HG03575 (cell line): ENCODE measurements around the gene CHPF.

ENCODE experiments used
- ATAC-seq: cut with Tn5 transposase; IDR thresholded peaks from one replicate; pipeline ENCODE4 v1.9.1; 2021; ENCODE audit not compliant: unreplicated experiment, insufficient number of reproducible peaks, low FRiP score; ENCODE audit errors: extremely low read depth

Gene CHPF

GRCh38 chr2:219556413-219556812 is 12.8 kb upstream of the CHPF start:
- ATAC-seq, result no peak

GRCh38 chr2:219555956-219556355 is 12.3 kb upstream of the CHPF start:
- ATAC-seq, result no peak

GRCh38 chr2:219554350-219554749 is 10.7 kb upstream of the CHPF start:
- ATAC-seq, result no peak

GRCh38 chr2:219553463-219553963 is 9.9 kb upstream of the CHPF start:
- ATAC-seq, result no peak

- ATAC-seq, result no peak
Observed at GRCh38 chr2:219553168-219553417, 9.5 kb upstream of the CHPF start.

GRCh38 chr2:219552382-219553167 is 9.0 kb upstream of the CHPF start:
- peak; percentile 51 for ATAC-seq

- no peak for ATAC-seq
Observed at GRCh38 chr2:219551441-219552381, 8.1 kb upstream of the CHPF start.

GRCh38 chr2:219549619-219550018 is 6.0 kb upstream of the CHPF start:
- no peak for ATAC-seq

GRCh38 chr2:219548990-219549389 is 5.4 kb upstream of the CHPF start:
- ATAC-seq, result no peak

- no peak for ATAC-seq
Observed at GRCh38 chr2:219547621-219548020, 4.0 kb upstream of the CHPF start.

GRCh38 chr2:219545943-219546352 is 2.3 kb upstream of the CHPF start:
- no peak for ATAC-seq

- ATAC-seq, result no peak
Observed at GRCh38 chr2:219545295-219545942, 1.8 kb upstream of the CHPF start.

- ATAC-seq, result no peak
Observed at GRCh38 chr2:219544567-219544966, 958 bp upstream of the CHPF start.

GRCh38 chr2:219542931-219543595 is 546 bp downstream of the CHPF start:
- ATAC-seq, result no peak

GRCh38 chr2:219541611-219542180 is 1.9 kb downstream of the CHPF start:
- ATAC-seq, result peak; percentile 42

- no peak for ATAC-seq
Observed at GRCh38 chr2:219540784-219541504, 2.7 kb downstream of the CHPF start.

- no peak for ATAC-seq
Observed at GRCh38 chr2:219539926-219540678, 3.5 kb downstream of the CHPF start.
